CD14-positive monocyte (primary cell): ENCODE measurements around the gene TEX54. TPM values are rescaled to one million over a fixed set of nuclear protein-coding genes. Genes with fewer than 3 reads are reported as not detected.
"Not testable (repeated sequence)": the region's sequence is repeated elsewhere in the genome, so short reads cannot be mapped to it uniquely, and the experiment has no call there.

Source experiments
- DNase-seq, 3 donors: peaks; one replicate each; pipeline ENCODE4 v3.0.0-alpha.2; 2011 to 2022
- H2AFZ ChIP-seq: 2 replicates; pipeline ENCODE4 v1.6.0; 2012; ENCODE audit warnings: mild to moderate bottlenecking, low read depth, low read length, inconsistent platforms; ENCODE audit not compliant: insufficient read depth, poor library complexity, severe bottlenecking
- H3K27ac ChIP-seq, 2 donors: 1 replicate in 1 of 2; 2 replicates in 1 of 2; pipeline ENCODE4 v1.5.1; 2012 to 2013; ENCODE audit warnings: low read length in 2 of 2, control low read depth in 1 of 2, inconsistent platforms in 1 of 2, low read depth in 1 of 2, mild to moderate bottlenecking in 1 of 2
- H3K27me3 ChIP-seq, 2 donors: one replicate each; pipeline versions ENCODE4 v1.6.0 to v1.6.1; 2011 to 2013; ENCODE audit warnings: low read length in 2 of 2; ENCODE audit not compliant: control insufficient read depth in 2 of 2, insufficient read depth in 2 of 2
- H3K36me3 ChIP-seq, 2 donors: replicated peaks in 1 of 2; 1 replicate in 1 of 2; 2 replicates in 1 of 2; pipeline versions ENCODE4 v1.5.1 to v1.6.1; 2012 to 2013; ENCODE audit warnings: low read length in 2 of 2, control low read depth in 1 of 2, inconsistent platforms in 1 of 2, mild to moderate bottlenecking in 1 of 2; ENCODE audit not compliant: insufficient read depth in 2 of 2, control insufficient read depth in 1 of 2
- H3K4me1 ChIP-seq, 2 donors: 1 replicate in 1 of 2; 2 replicates in 1 of 2; pipeline versions ENCODE4 v1.5.1 to v1.6.1; 2012 to 2013; ENCODE audit warnings: low read length in 2 of 2, control low read depth in 1 of 2, inconsistent platforms in 1 of 2, mild to moderate bottlenecking in 1 of 2, moderate library complexity in 1 of 2; ENCODE audit not compliant: insufficient read depth in 2 of 2, control insufficient read depth in 1 of 2
- H3K4me2 ChIP-seq: replicated peaks from 2 replicates; pipeline ENCODE3; 2012; ENCODE audit warnings: low read length, moderate library complexity, mild to moderate bottlenecking; ENCODE audit not compliant: poor library complexity, severe bottlenecking; ENCODE audit errors: extremely low read depth
- H3K4me3 ChIP-seq, 3 experiments: fragments of 200-600 bp in 1 of 3; sonication (generic) in 1 of 3; replicated peaks in 1 of 3; 1 replicate in 2 of 3; 2 replicates in 1 of 3; pipeline ENCODE4 v1.5.1; 2011 to 2013; ENCODE audit warnings: low read length in 3 of 3, mild to moderate bottlenecking in 3 of 3, control low read depth in 2 of 3, low read depth in 2 of 3, inconsistent platforms in 1 of 3, moderate library complexity in 1 of 3
- H3K79me2 ChIP-seq: 2 replicates; pipeline ENCODE4 v1.6.0; 2012; ENCODE audit warnings: mild to moderate bottlenecking, control low read depth, inconsistent platforms, low read length, moderate library complexity; ENCODE audit not compliant: insufficient read depth
- H3K9ac ChIP-seq: 2 replicates; pipeline ENCODE4 v1.6.0; 2017; ENCODE audit warnings: low read length, mild to moderate bottlenecking; ENCODE audit not compliant: insufficient read depth, poor library complexity, severe bottlenecking
- H3K9me3 ChIP-seq, 2 donors: replicated peaks in 1 of 2; 1 replicate in 1 of 2; 2 replicates in 1 of 2; pipeline versions ENCODE4 v1.5.1 to v1.6.1; 2012 to 2013; ENCODE audit warnings: low read length in 2 of 2, control low read depth in 1 of 2; ENCODE audit not compliant: control insufficient read depth in 1 of 2, insufficient read depth in 1 of 2
- H4K20me1 ChIP-seq: 2 replicates; pipeline ENCODE4 v1.6.0; 2012; ENCODE audit warnings: mild to moderate bottlenecking, low read length, control low read depth, moderate library complexity; ENCODE audit not compliant: insufficient read depth
- H3K27ac Mint-ChIP-seq, 7 donors: one replicate each; pipeline ENCODE4 v1.8.0; 2020; ENCODE audit warnings: mild to moderate bottlenecking in 7 of 7, mixed read lengths in 7 of 7, moderate library complexity in 6 of 7, inconsistent platforms in 2 of 7
- H3K27me3 Mint-ChIP-seq, 3 donors: one replicate each; pipeline ENCODE4 v1.8.0; 2021 to 2022; ENCODE audit warnings: low read depth in 3 of 3, mild to moderate bottlenecking in 3 of 3, mixed read lengths in 3 of 3, moderate library complexity in 3 of 3, inconsistent platforms in 1 of 3
- H3K36me3 Mint-ChIP-seq, 2 donors: one replicate each; pipeline ENCODE4 v1.8.0; 2020; ENCODE audit warnings: mixed read lengths in 2 of 2, inconsistent platforms in 1 of 2, mild to moderate bottlenecking in 1 of 2
- H3K4me1 Mint-ChIP-seq: one replicate; pipeline ENCODE4 v1.8.0; 2020; ENCODE audit warnings: mild to moderate bottlenecking, mixed read lengths
- H3K4me3 Mint-ChIP-seq, 2 donors: one replicate each; pipeline ENCODE4 v1.8.0; 2020; ENCODE audit warnings: mild to moderate bottlenecking in 2 of 2, mixed read lengths in 2 of 2, moderate library complexity in 1 of 2
- H3K9me3 Mint-ChIP-seq, 7 donors: one replicate each; pipeline ENCODE4 v1.8.0; 2020 to 2022; ENCODE audit warnings: mixed read lengths in 7 of 7, mild to moderate bottlenecking in 6 of 7, moderate library complexity in 6 of 7, inconsistent platforms in 2 of 7
- CTCF ChIP-seq: fragments of 200-600 bp; IDR thresholded peaks from one replicate; pipeline ENCODE4 v1.8.0; 2022; ENCODE audit warnings: antibody characterized with exemption, mild to moderate bottlenecking
- WGBS: methylation state at CpG from one replicate; pipeline ENCODE4 v1.1.5; 2013; ENCODE audit warnings: missing lambda C conversion rate; ENCODE audit not compliant: insufficient coverage; 5-methylcytosine and 5-hydroxymethylcytosine counted together
- intact Hi-C, 2 donors: fragments of 100-400 bp; cut with micrococcal nuclease; formaldehyde crosslinking; loops; one replicate each; pipeline versions ENCODE4 v1.15.0 to v1.15.1; 2023
- polyA plus RNA-seq, 3 donors: library from polyadenylated mRNA; depleted of rRNA in 1 of 3; unstranded in 2 of 3; stranded (reverse) in 1 of 3; fragments of 300-500 nt in 2 of 3; fragments of >200 nt in 1 of 3; fragmentation: Illumina TruSeq in 2 of 3; gene quantifications; 1 replicate in 2 of 3; 2 replicates in 1 of 3; pipeline ENCODE4 v1.2.3, GENCODE V29; 2012 to 2021

The TEX54 gene
- polyA plus RNA-seq, 3 donors = 0.74 TPM; not detected in 2

GRCh38 chr11:62863687-62864335, 31.2 kb upstream of the TEX54 start:
- Mint-ChIP-seq H3K4me1 (peaks cover 6% of the 10 kb centered on the region), H3K4me3 (no peak overlapping the region), H3K36me3 (peaks cover 2% of the 10 kb centered on the region in 2 donors), H3K9me3 (no peaks in the 10 kb centered on the region), H3K27ac (no peak overlapping the region), H3K27me3 (no peaks in the 10 kb centered on the region)
- Histone ChIP-seq H3K27me3 (no peaks in the 10 kb centered on the region), H3K9ac (no peak overlapping the region), H3K79me2 (peaks cover 11% of the 10 kb centered on the region), H3K4me2 (no peak overlapping the region), H3K4me1 (no peaks in the 10 kb centered on the region), H4K20me1 (no peaks in the 10 kb centered on the region), H2AFZ (no peak overlapping the region), H3K9me3 (no peaks in the 10 kb centered on the region), H3K27ac (no peak overlapping the region), H3K4me3 (no peak overlapping the region), H3K36me3 (no peaks in the 10 kb centered on the region)
- WGBS = 100% methylated on average over 1 of the region's 4 CpGs
- DNase-seq = no peak
- TF ChIP-seq CTCF = no peak
- intact Hi-C loops = loop anchor here (2.0 to 10.0 kb wide), 3 partner anchors 77 to 269 kb away; partner anchors contain the start of genes TMEM179B (in 2 of the 2) and TUT1 (in 1 of the 2)

- H3K27me3 ChIP-seq, H3K36me3 Mint-ChIP-seq, H2AFZ ChIP-seq, H3K27me3 Mint-ChIP-seq, H3K27ac Mint-ChIP-seq, H3K9ac ChIP-seq, H3K4me3 Mint-ChIP-seq, DNase-seq, H3K9me3 ChIP-seq, H4K20me1 ChIP-seq, H3K4me2 ChIP-seq, H3K27ac ChIP-seq, H3K4me3 ChIP-seq, H3K9me3 Mint-ChIP-seq, H3K36me3 ChIP-seq: not testable (repeated sequence)
- peaks cover 19% of the 10 kb centered on the region for H3K4me1 Mint-ChIP-seq
- intact Hi-C loops = loop anchor here (2.0 to 10.0 kb wide), 3 partner anchors 74 to 267 kb away; partner anchors contain the start of genes TMEM179B (in 2 of the 2) and TUT1 (in 1 of the 2)
- Histone ChIP-seq H3K79me2 (peaks cover 28% of the 10 kb centered on the region), H3K4me1 (peaks cover 7 to 12% of the 10 kb centered on the region in 2 donors)
- WGBS = 97% methylated on average over 7 of the region's 16 CpGs
Measured at GRCh38 chr11:62861564-62862192, 29.0 kb upstream of the TEX54 start.
